Type B pancreatic cell (in vitro differentiated cells): ENCODE data around the gene ABCA2. TPM values are rescaled to one million over a fixed set of nuclear protein-coding genes. Genes with fewer than 3 reads are reported as not detected.

Experiments
- DNase-seq: peaks from one replicate; pipeline ENCODE4 v3.0.0; 2021; ENCODE audit warnings: mixed read lengths; ENCODE audit not compliant: unreplicated experiment; ENCODE audit errors: extremely low spot score
- H3K27ac Mint-ChIP-seq: 2 replicates; pipeline ENCODE4 v1.8.0; 2021; ENCODE audit warnings: mild to moderate bottlenecking, mixed read lengths
- H3K27me3 Mint-ChIP-seq: 2 replicates; pipeline ENCODE4 v1.8.0; 2021; ENCODE audit warnings: mixed read lengths
- H3K36me3 Mint-ChIP-seq: 2 replicates; pipeline ENCODE4 v1.8.0; 2021; ENCODE audit warnings: mixed read lengths
- H3K4me1 Mint-ChIP-seq: one replicate; pipeline ENCODE4 v1.8.0; 2021; ENCODE audit warnings: mixed read lengths; ENCODE audit not compliant: unreplicated experiment
- H3K4me3 Mint-ChIP-seq: 2 replicates; pipeline ENCODE4 v1.8.0; 2021; ENCODE audit warnings: mild to moderate bottlenecking, mixed read lengths
- H3K9me3 Mint-ChIP-seq: 2 replicates; pipeline ENCODE4 v1.8.0; 2021; ENCODE audit warnings: mixed read lengths
- CTCF ChIP-seq: fragments of 200-600 bp; sonication (generic); conservative IDR thresholded peaks from 2 replicates; pipeline ENCODE4 v1.5.0; 2021; ENCODE audit warnings: antibody characterized with exemption, mild to moderate bottlenecking
- total RNA-seq: library from RNA; stranded (reverse); gene quantifications from 2 replicates; pipeline ENCODE4 v1.2.1, GENCODE V29; 2021; ENCODE audit warnings: low replicate concordance

The ABCA2 gene
- total RNA-seq, 1 donor from 2014 or later: 44.7 TPM

- peaks cover 4% of the 10 kb centered on the region for H3K27me3 Mint-ChIP-seq
- H3K4me1 Mint-ChIP-seq: peaks cover under 1% of the 10 kb centered on the region
- DNase-seq: no peak
- H3K9me3 Mint-ChIP-seq: no peaks in the 10 kb centered on the region
- no peaks in the 10 kb centered on the region for H3K36me3 Mint-ChIP-seq
- no peak overlapping the region for H3K27ac Mint-ChIP-seq
- TF ChIP-seq CTCF: no peak
- no peak overlapping the region for H3K4me3 Mint-ChIP-seq
Measured at GRCh38 chr9:136994888-136995230, 33.2 kb downstream of the ABCA2 start.

GRCh38 chr9:136994180-136994887 is 33.7 kb downstream of the ABCA2 start:
- DNase-seq: no peak
- H3K36me3 Mint-ChIP-seq: no peaks in the 10 kb centered on the region
- H3K9me3 Mint-ChIP-seq: no peaks in the 10 kb centered on the region
- no peak for TF ChIP-seq CTCF
- peak overlapping the region; percentile 86 for H3K4me3 Mint-ChIP-seq
- H3K4me1 Mint-ChIP-seq: peaks cover 6% of the 10 kb centered on the region
- peak overlapping the region; percentile 67 for H3K27ac Mint-ChIP-seq
- peaks cover 4% of the 10 kb centered on the region for H3K27me3 Mint-ChIP-seq

GRCh38 chr9:136992819-136993369 is 35.1 kb downstream of the ABCA2 start:
- Mint-ChIP-seq H3K36me3 (no peaks in the 10 kb centered on the region), H3K27ac (peak overlapping the region; percentile 74), H3K27me3 (peaks cover 5% of the 10 kb centered on the region), H3K4me3 (peak overlapping the region; percentile 86), H3K9me3 (no peaks in the 10 kb centered on the region), H3K4me1 (peaks cover 7% of the 10 kb centered on the region)
- no peak for DNase-seq
- no peak for TF ChIP-seq CTCF

- H3K27ac Mint-ChIP-seq: peak within 1 kb of the TSS; percentile 74
Measured at GRCh38 chr9:136991993-136992818, 35.8 kb downstream of the ABCA2 start, which contains the start of gene PAXX. Gene PAXX (plus strand): TSS chr9:136992422. CDS start chr9:136992444, 22 bp downstream.

More at GRCh38 chr9:136991993-136992818, 35.8 kb downstream of the ABCA2 start, which contains the start of gene PAXX:
- Mint-ChIP-seq H3K27me3 (peaks cover 3% of the 10 kb centered on the region), H3K4me3 (peak within 1 kb of the TSS; percentile 86), H3K36me3 (no peaks in the 10 kb centered on the region), H3K9me3 (no peaks in the 10 kb centered on the region), H3K4me1 (peaks cover 7% of the 10 kb centered on the region)
- TF ChIP-seq CTCF: no peak
- DNase-seq: peak; percentile 93
